H9 (cell line): Measurements from ENCODE around the gene WDR6. TPM values are rescaled to one million over a fixed set of nuclear protein-coding genes. Genes with fewer than 3 reads are reported as not detected.

Experiments
- DNase-seq: peaks from one replicate; pipeline ENCODE4 v3.0.0-alpha.2; 2017
- H2AFZ ChIP-seq: one replicate; pipeline ENCODE4 v1.6.1; 2013; ENCODE audit warnings: mild to moderate bottlenecking, low read length, control low read depth, moderate library complexity
- H2AK5ac ChIP-seq: 2 replicates; pipeline ENCODE4 v1.6.1; 2013; ENCODE audit warnings: low read length, control low read depth, mixed read lengths; ENCODE audit not compliant: insufficient read length
- H2BK120ac ChIP-seq: one replicate; pipeline ENCODE4 v1.6.1; 2013; ENCODE audit warnings: low read depth, mild to moderate bottlenecking, low read length, control low read depth, inconsistent platforms; ENCODE audit not compliant: poor library complexity, severe bottlenecking
- H2BK12ac ChIP-seq: 2 replicates; pipeline ENCODE4 v1.6.1; 2013; ENCODE audit warnings: low read length, control low read depth, mixed read lengths, low read depth; ENCODE audit not compliant: insufficient read length
- H2BK15ac ChIP-seq: 2 replicates; pipeline ENCODE4 v1.6.1; 2013; ENCODE audit warnings: low read depth, low read length, control low read depth
- H2BK20ac ChIP-seq: one replicate; pipeline ENCODE4 v1.6.1; 2013; ENCODE audit warnings: low read depth, mild to moderate bottlenecking, low read length, control low read depth, inconsistent platforms; ENCODE audit not compliant: poor library complexity, severe bottlenecking
- H2BK5ac ChIP-seq: 2 replicates; pipeline ENCODE4 v1.6.1; 2013; ENCODE audit warnings: low read length, control low read depth, mixed read lengths; ENCODE audit not compliant: insufficient read length
- H3K14ac ChIP-seq: 2 replicates; pipeline ENCODE4 v1.6.1; 2013; ENCODE audit warnings: low read length, control low read depth; ENCODE audit not compliant: insufficient read depth
- H3K18ac ChIP-seq: 2 replicates; pipeline ENCODE4 v1.6.1; 2013; ENCODE audit warnings: low read depth, mild to moderate bottlenecking, mixed read lengths, low read length, control low read depth; ENCODE audit not compliant: insufficient read length
- H3K23ac ChIP-seq: 2 replicates; pipeline ENCODE4 v1.6.1; 2013; ENCODE audit warnings: low read length, control low read depth, mixed read lengths, low read depth; ENCODE audit not compliant: insufficient read length
- H3K23me2 ChIP-seq: 2 replicates; pipeline ENCODE4 v1.6.1; 2013; ENCODE audit warnings: low read depth, mild to moderate bottlenecking, mixed read lengths, low read length, control low read depth; ENCODE audit not compliant: insufficient read length, poor library complexity, severe bottlenecking
- H3K27ac ChIP-seq: 2 replicates; pipeline ENCODE4 v1.5.1; 2013; ENCODE audit warnings: low read length, control low read depth, mixed read lengths, low read depth; ENCODE audit not compliant: insufficient read length
- H3K27me3 ChIP-seq: 2 replicates; pipeline ENCODE4 v1.6.1; 2013; ENCODE audit warnings: low read length, control low read depth, inconsistent platforms; ENCODE audit not compliant: insufficient read depth
- H3K4ac ChIP-seq: 2 replicates; pipeline ENCODE4 v1.6.1; 2013; ENCODE audit warnings: low read depth, mild to moderate bottlenecking, control low read depth, inconsistent platforms, low read length, moderate library complexity
- H3K4me1 ChIP-seq: 2 replicates; pipeline ENCODE4 v1.6.1; 2013; ENCODE audit warnings: low read length, control low read depth, inconsistent platforms; ENCODE audit not compliant: insufficient read depth
- H3K4me2 ChIP-seq: 2 replicates; pipeline ENCODE4 v1.6.1; 2013; ENCODE audit warnings: low read length, control low read depth, mixed read lengths; ENCODE audit not compliant: insufficient read length, insufficient read depth
- H3K56ac ChIP-seq: 2 replicates; pipeline ENCODE4 v1.6.1; 2013; ENCODE audit warnings: low read depth, mild to moderate bottlenecking, mixed read lengths, low read length, control low read depth; ENCODE audit not compliant: insufficient read length
- H3K79me1 ChIP-seq: 2 replicates; pipeline ENCODE4 v1.6.1; 2013; ENCODE audit warnings: low read depth, mild to moderate bottlenecking, moderate library complexity, low read length, control low read depth, inconsistent platforms; ENCODE audit not compliant: insufficient read depth, poor library complexity, severe bottlenecking
- H3K79me2 ChIP-seq: 2 replicates; pipeline ENCODE4 v1.6.1; 2013; ENCODE audit warnings: low read length, control low read depth, inconsistent platforms; ENCODE audit not compliant: insufficient read depth
- H3K9ac ChIP-seq: 2 replicates; pipeline ENCODE4 v1.6.1; 2013; ENCODE audit warnings: low read length, control low read depth, mixed read lengths; ENCODE audit not compliant: insufficient read length; ENCODE audit errors: extremely low read depth
- H3K9me3 ChIP-seq: one replicate; pipeline ENCODE4 v1.6.1; 2013; ENCODE audit warnings: low read depth, low read length, inconsistent platforms; ENCODE audit not compliant: control insufficient read depth
- H3T11ph ChIP-seq: one replicate; pipeline ENCODE4 v1.6.1; 2013; ENCODE audit warnings: mild to moderate bottlenecking, low read length, control low read depth, inconsistent platforms
- H4K20me1 ChIP-seq: one replicate; pipeline ENCODE4 v1.6.1; 2013; ENCODE audit not compliant: control insufficient read depth, insufficient read length, insufficient read depth
- H4K5ac ChIP-seq: 2 replicates; pipeline ENCODE4 v1.6.1; 2013; ENCODE audit warnings: low read depth, mild to moderate bottlenecking, mixed read lengths, low read length, control low read depth; ENCODE audit not compliant: insufficient read length
- H4K8ac ChIP-seq: replicated peaks from 2 replicates; pipeline ENCODE4 v1.6.1; 2013; ENCODE audit warnings: low read length, control low read depth, mixed read lengths, low read depth; ENCODE audit not compliant: insufficient read length
- H4K91ac ChIP-seq: 2 replicates; pipeline ENCODE4 v1.6.1; 2013; ENCODE audit warnings: low read depth, mild to moderate bottlenecking, moderate library complexity, mixed read lengths, low read length, control low read depth; ENCODE audit not compliant: insufficient read length
- H3K27ac Mint-ChIP-seq, 3 experiments: 2 replicates in 2 of 3; 3 replicates in 1 of 3; pipeline ENCODE4 v1.8.0; 2020 to 2021; ENCODE audit warnings: mixed read lengths in 3 of 3, mild to moderate bottlenecking in 1 of 3, moderate library complexity in 1 of 3
- H3K27me3 Mint-ChIP-seq: 2 replicates; pipeline ENCODE4 v1.8.0; 2021; ENCODE audit warnings: low read depth, mild to moderate bottlenecking, moderate library complexity, mixed read lengths
- H3K36me3 Mint-ChIP-seq, 3 experiments: 2 replicates in 2 of 3; 3 replicates in 1 of 3; pipeline ENCODE4 v1.8.0; 2020 to 2021; ENCODE audit warnings: low read depth in 3 of 3, mixed read lengths in 3 of 3; ENCODE audit not compliant: insufficient read depth in 1 of 3
- H3K4me1 Mint-ChIP-seq, 2 experiments: 2 replicates each; pipeline ENCODE4 v1.8.0; 2020; ENCODE audit warnings: mixed read lengths in 2 of 2
- H3K4me3 Mint-ChIP-seq, 2 experiments: 2 replicates in 1 of 2; 3 replicates in 1 of 2; pipeline ENCODE4 v1.8.0; 2020 to 2021; ENCODE audit warnings: mild to moderate bottlenecking in 2 of 2, mixed read lengths in 2 of 2, moderate library complexity in 1 of 2
- H3K9me3 Mint-ChIP-seq, 2 experiments: 2 replicates in 1 of 2; 3 replicates in 1 of 2; pipeline ENCODE4 v1.8.0; 2020; ENCODE audit warnings: mild to moderate bottlenecking in 2 of 2, mixed read lengths in 2 of 2, moderate library complexity in 1 of 2
- WGBS: extraction: QIAGEN DNeasy Blood & Tissue Kit; methylation state at CpG from one replicate; pipeline ENCODE4 v1.1.7; 2013; ENCODE audit warnings: missing lambda C conversion rate, low lambda C conversion rate, mixed read lengths; ENCODE audit not compliant: insufficient read length; ENCODE audit errors: extremely low coverage; 5-methylcytosine and 5-hydroxymethylcytosine counted together
- total RNA-seq: library from RNA; stranded (reverse); gene quantifications from 2 replicates; pipeline ENCODE4 v1.2.1, GENCODE V29; 2021
- TF ChIP-seq, protein P1 (sequence below): fragments of 200-600 bp; sonication (generic); conservative IDR thresholded peaks from 3 replicates; pipeline ENCODE4 v1.8.0; 2021; ENCODE audit warnings: antibody characterized with exemption, mild to moderate bottlenecking

The WDR6 gene
- total RNA-seq, 1 experiment from 2014 or later = 298 TPM

DNA sequence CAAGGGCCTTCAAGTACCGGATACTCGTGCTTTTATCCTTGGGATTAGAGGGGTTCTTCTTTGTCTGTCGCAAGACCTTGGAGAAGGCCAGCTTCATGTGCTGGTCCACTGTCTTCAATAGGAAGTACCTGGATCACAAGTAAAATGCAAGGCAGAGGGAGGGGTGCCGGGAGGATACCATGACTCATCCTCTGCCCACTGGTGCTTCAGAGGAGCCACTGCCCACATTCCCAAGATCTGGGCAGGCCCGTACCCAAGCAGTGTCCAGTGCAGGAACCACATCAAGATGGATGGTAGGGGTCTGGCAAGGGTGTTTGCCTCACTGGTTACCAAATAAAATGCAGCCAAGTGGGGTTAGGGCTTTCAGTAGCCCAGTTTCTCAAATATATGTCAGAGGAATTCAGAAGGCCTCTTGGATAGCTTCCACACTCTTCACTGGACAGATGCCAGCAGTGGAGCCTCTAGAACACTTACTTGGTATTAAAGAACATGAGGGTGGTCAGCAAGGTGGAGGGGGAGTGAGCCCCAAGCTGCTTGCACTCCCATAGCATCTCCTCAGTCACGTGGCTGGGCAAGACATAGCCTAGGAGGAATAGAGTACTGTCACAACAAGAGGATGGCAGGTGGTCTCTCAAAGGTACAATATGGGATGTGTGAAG is 25.6 kb downstream of the WDR6 start:
- H3K9me3 Mint-ChIP-seq = no peaks in the 10 kb centered on the region
- H2BK15ac ChIP-seq = no peak overlapping the region
- no peak overlapping the region for H3K9ac ChIP-seq
- no peaks in the 10 kb centered on the region for H3K9me3 ChIP-seq
- no peak overlapping the region for H4K5ac ChIP-seq
- H3K4ac ChIP-seq = no peak overlapping the region
- no CpG with 5 or more reads among the region's 6 CpGs for WGBS
- no peak overlapping the region for H3K4me2 ChIP-seq
- peaks cover 10 to 16% of the 10 kb centered on the region in 2 experiments for H3K4me1 Mint-ChIP-seq
- no peak overlapping the region for H2AK5ac ChIP-seq
- H2BK5ac ChIP-seq = no peak overlapping the region
- no peak overlapping the region for H3K56ac ChIP-seq
- no peak overlapping the region for H3K27ac ChIP-seq
- H3K23me2 ChIP-seq = peaks cover 3% of the 10 kb centered on the region
- H4K20me1 ChIP-seq = peaks cover 4% of the 10 kb centered on the region
- no peak overlapping the region for H3K14ac ChIP-seq
- no peak overlapping the region for H3K23ac ChIP-seq
- H4K91ac ChIP-seq = no peak overlapping the region
- H3K79me2 ChIP-seq = no peaks in the 10 kb centered on the region
- H3K36me3 Mint-ChIP-seq = peaks cover 36 to 88% (median 65%) of the 10 kb centered on the region in 3 experiments
- H3K18ac ChIP-seq = no peak overlapping the region
- no peak overlapping the region for H3K4me3 Mint-ChIP-seq
- H3T11ph ChIP-seq = no peak overlapping the region
- H2BK12ac ChIP-seq = no peak overlapping the region
- H3K27ac Mint-ChIP-seq = no peak overlapping the region
- no peaks in the 10 kb centered on the region; the same call in 1 of the 2 replicates for H3K27me3 Mint-ChIP-seq
- no peak overlapping the region for H2BK120ac ChIP-seq
- no peaks in the 10 kb centered on the region for H3K79me1 ChIP-seq
- H3K4me1 ChIP-seq = no peaks in the 10 kb centered on the region; the same call in 1 of the 2 replicates
- DNase-seq = no peak
- TF ChIP-seq, protein P1, sequence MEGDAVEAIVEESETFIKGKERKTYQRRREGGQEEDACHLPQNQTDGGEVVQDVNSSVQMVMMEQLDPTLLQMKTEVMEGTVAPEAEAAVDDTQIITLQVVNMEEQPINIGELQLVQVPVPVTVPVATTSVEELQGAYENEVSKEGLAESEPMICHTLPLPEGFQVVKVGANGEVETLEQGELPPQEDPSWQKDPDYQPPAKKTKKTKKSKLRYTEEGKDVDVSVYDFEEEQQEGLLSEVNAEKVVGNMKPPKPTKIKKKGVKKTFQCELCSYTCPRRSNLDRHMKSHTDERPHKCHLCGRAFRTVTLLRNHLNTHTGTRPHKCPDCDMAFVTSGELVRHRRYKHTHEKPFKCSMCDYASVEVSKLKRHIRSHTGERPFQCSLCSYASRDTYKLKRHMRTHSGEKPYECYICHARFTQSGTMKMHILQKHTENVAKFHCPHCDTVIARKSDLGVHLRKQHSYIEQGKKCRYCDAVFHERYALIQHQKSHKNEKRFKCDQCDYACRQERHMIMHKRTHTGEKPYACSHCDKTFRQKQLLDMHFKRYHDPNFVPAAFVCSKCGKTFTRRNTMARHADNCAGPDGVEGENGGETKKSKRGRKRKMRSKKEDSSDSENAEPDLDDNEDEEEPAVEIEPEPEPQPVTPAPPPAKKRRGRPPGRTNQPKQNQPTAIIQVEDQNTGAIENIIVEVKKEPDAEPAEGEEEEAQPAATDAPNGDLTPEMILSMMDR = no peak
- H4K8ac ChIP-seq = no peak overlapping the region
- no peak overlapping the region for H2BK20ac ChIP-seq
- H2AFZ ChIP-seq = no peak overlapping the region
- H3K27me3 ChIP-seq = no peaks in the 10 kb centered on the region
